Stimulated activated CD4-positive, alpha-beta T cell treated with anti-CD3 and anti-CD28 coated beads, Interleukin-4, amount 100 ng/mL, for 1 hour (primary cell): ENCODE results near the gene ADAMTS2.
"Not testable (repeated sequence)": the region's sequence is repeated elsewhere in the genome, so short reads cannot be mapped to it uniquely, and the experiment has no call there.

Experiments
- DNase-seq: peaks from one replicate; pipeline ENCODE4 v3.0.0-alpha.2; 2020

Gene ADAMTS2

DNA sequence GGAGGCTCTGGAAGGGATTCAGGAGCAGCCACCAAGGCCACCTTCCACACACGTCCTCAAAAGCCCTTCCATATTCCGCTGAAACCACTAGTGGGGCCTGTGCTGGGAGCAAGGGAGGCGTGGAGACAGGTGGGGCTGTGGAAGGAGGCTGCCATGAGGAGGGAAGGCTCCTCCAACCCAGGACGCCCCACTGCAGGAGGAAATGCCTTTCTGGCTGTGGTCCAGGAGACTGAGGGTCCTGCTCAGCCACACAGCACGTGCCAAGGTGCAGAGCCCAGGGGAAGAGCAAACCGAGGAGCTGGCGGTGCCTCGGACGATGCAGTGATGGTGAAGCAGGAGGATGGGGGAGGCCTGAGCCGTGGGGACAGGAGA lies 49.5 kb downstream of the ADAMTS2 start:
- no peak for DNase-seq

DNA sequence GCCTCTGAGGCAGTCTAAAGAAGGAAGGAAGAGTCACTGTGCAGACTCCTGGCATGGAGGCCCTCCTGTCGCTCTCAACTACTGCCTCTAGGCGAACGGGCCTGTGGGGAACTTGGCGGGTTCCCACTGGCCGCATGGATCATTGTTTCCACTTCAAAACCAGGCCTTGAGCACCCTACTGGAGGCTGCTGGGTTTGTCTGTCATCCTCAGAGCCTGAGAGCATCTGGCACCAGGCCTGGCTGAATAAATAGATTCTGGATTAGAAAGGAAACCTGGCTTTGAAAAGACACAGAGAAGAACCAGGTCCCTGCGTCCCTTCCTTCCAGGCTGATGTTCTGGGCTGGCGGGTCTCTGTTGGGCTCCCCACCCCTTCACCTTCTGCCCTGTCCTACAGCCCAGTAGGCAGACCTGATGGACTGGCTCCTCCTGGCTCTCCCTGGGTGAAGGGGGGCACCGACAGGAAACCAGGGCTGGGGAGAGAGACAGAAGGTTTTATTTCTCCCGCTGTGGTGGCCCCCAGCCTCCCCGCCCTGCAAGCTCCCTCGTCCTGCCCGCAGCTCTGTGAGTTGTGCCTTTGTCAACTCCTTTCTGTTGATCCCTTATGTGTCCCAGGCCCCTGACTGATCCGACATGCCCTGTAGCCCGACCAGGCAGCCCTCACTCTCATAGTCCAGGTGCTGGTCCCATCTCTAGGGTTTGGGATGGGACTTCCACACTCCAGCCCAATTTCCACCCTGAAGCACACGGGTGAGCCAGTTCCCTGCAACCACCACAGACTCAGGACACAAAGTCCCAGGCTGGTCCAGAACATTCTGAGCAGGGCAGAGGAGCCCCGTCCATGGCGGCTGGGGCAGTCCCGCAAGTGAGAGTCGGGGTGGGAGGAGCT lies 50.1 kb downstream of the ADAMTS2 start:
- no peak for DNase-seq

DNA sequence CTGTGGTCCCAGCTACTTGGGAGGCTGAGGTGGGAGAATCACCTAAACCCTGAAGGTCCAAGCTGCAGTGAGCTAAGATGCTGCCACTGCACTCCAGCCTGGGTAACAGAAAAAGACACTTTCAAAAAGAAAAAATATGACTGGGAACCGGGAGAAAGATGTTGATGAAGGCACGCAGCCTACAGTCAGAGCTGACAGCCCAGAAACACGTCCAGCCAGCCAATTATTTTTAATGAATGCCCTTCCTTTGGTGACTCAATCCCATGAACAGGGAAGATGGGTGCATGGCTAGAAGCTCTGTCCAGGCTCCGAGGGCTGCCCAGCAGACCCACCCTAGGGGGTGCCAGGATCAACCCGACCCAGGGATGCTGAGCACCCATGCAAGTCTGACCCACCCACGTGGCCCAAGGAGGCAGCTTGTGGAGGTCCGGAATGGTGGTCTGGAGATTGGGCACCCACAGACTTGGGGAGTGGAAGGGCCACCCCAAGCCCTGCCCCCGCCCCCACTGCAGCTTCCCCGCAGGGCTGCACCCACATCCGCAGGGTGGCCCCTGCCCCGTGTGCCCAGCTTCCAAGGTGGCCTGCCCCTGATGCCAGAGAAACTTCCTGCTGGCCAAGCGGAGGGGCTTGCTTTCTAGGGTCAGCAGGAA lies 51.0 kb downstream of the ADAMTS2 start:
- DNase-seq, result no peak

DNA sequence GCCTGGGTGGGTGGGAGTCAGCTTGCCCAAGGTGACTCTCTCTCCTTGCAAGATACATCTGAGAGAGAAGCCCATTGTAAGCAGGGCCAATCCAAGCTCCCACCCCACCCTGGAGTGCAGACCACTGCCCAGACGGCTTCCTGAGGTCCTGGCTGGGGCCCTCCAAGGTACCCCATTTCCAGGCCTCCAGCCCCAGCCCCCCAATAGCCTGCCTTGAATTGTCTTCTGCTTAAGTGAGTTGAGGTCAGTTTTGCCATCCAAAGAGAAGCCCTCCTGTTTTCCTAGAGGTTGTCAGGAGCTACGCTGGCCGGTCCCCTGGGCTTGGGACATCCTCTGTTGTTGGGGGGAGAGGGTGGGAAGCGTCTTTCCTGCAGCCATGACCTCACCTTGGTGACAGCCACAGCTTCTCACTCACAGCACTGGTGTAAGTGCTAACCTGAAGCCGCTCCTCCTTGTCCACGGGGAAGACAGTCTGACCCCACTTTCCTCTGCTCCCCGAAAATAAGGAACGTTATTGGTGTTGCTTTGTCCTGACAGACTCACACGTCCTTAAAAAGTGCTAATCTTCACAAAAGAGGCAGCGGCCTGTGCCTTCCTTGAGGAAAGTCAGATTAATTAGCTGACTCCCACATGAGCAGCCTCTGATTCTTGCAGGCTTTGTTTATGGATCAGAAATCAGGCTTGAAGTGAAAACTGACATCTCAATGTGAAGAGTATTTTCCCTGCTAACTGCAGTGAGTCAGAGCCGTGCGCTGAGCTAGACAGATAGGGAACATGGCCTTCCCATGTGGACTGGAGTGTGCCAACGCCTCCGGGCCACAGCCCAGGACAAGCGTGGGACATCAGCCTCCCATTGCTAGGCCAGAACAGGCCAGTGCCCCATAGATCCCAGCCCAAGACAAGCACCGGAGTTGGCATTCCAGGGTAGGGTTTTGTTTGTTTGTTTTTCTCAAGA lies 52.3 kb downstream of the ADAMTS2 start:
- no peak for DNase-seq

DNA sequence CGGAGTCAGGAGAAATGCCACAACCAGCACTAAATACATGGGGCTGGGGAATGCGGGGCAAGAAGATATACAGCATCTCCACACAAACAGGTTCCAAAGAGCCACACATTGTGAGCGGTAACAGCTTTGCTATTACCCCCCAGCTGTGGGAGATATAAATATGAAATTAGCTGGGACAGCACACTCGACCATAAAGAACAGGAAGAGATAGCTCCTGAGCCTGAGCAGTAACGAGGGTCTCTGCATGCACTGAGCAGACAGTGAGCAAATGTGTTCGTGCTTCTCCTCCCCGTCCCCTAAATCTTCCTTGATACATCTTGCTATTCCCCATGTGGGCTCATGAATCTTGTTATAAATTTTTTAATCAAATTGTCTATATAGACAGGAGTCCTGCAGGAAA lies 53.1 kb downstream of the ADAMTS2 start:
- DNase-seq, result no peak

DNA sequence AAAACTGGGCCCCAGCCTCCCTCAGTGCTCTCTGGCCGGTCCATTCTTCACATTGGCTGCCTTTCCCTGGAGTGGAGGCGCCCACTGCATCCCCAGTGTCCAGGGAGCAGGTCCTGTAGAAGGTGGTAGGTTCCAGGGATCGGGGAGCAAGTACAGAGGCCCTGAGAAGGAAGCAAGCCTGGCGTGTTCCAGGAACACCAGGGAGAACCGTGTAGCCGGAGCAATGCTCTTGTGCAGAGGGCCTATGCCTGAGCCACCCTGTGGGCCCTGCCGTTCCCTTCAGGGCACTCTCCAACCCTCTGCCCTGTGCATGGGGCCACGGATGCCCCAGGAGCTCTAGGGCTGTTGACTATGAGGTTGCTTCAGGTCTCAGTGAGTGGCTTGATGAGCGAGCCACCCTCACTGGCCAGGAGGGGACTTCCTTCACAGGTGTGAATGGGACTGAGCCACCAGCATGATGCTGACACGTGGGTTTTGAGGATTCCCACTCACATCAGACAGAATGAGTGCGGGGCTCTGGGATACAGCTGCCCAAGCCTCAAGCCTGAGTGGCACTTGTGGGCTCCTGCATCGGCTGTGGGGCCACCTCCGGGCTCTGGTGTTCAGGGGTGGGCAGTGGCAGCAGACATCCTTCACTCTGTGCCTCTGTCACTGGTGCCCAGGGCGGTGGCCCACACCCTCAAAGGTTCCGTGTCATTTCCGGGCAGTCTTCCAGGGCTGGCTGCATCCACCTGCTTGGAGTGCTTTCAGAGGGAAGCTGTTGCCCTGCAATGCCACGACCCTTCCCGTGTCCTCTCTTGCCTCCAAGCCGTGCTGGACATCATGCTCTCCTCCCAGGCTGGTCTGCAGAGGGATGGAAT lies 54.4 kb downstream of the ADAMTS2 start:
- no peak for DNase-seq

DNA sequence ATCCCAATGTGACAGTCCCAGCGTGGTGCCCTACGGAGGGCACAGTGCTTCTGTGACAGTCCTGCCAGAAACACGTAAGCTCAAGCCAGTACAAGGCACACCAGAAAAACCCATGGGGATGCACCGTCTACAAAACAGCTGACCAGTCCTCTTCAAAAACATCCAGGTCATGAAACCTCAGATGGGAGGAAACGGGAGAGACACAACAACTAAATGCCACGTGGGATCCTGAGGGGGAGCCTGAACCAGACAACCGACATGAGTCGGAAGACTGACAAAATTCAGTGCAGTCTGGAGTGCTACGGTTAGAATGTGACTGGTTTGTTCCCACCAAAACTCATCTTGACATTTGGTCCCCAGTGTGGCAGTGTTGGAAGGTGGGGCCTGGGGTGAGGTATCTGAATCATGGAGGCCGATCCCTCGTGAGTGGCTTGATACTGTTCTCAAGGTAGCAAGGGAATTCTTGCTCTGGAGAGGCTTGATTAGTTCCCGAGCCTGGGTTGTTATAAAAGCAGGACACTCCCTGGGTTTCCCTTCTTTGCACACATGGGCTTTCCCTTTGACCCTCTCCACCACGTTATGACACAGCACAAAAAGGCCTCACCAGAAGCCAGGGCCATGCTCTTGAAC lies 55.4 kb downstream of the ADAMTS2 start:
- no peak for DNase-seq

DNA sequence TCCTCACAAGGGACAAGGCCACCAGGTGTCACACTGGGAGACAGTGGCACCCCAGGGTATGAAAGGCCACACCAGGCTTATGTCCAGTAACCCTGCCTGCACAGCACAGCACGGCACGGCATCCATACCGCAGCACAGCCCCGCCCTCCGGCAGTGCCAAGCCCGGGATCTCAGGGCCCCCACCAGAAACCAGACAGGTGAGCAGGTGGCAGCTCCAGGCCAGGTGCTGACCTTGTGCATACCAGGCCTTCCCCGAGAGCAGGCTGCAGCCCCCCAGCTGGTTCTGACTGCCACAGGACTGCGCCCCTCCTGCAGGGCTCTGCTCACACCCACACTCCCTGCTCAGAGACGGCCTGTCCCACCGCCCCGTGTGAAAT lies 56.5 kb downstream of the ADAMTS2 start:
- DNase-seq, result no peak

DNA sequence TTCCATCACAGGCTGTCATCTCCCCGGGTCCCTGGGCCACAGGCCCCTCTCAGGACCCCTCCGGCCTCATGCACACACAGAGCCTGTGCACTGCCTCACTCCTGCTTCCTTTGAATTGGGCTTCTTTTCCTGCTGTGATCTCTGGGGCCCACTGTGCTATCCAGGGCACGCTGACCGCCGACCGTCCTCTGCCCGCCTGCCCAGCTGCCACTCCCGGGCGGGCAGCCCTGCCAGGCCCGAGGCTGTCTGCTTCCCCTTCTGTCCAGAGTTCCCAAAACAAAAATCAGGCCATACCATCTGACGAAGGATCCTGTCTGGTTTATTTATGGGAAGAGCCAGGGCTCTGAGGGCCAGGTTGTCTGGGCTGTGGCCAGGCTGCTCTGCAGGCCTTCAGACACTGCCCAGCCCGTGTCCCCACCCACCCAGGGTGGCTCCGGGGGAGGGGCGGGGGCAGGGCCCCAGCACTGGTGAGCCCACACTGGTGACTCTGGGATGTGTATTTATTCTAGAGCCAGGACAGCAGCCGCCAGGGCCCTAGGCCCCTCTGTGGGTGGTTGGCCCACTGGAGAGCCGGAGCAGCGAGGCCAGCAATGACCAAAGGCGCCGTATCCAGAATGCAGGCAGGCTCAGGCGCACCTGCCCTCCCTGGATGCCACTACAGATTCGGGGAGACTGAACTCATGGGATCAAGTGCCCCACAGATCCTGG lies 57.0 kb downstream of the ADAMTS2 start:
- DNase-seq, result no peak

DNA sequence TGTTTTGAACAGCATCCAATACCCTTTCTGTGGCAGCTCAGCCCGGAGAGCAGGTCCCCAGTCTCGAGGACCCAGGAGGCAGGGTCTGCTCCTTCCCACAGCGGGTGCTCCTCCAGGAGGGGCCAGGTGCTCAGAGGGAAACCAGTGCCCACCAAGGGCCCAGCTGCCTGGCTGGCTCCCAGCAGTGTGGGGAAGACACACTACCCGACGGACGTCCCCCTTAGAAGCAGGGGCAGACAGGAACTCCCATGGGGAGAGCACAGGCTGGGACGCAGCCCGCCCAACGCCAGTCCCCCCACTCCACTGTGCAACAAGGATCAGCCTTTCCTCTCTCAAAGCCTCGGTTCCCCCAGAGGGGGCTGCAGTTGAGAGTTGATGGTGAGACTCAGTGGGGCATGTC lies 57.6 kb downstream of the ADAMTS2 start:
- DNase-seq, result no peak

DNA sequence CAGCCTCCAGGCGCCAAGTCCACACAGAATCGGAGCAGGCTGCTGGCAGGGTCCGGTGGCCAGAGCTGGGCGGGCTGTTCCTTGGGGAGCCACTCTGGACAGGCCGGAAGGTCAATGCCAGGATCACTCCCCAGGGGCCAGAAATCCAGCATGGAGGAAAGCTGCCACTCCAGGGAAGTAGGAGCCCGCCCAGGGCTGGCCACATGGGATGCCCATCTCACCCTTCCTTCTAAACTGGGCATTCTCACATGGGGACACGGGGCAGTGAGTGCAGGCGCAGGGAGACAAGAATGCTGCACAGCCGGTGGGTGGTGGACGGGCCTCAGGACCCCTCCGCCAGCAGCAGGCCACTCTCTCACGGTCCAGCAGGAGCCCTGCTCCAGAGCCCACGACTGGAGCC lies 58.2 kb downstream of the ADAMTS2 start:
- no peak for DNase-seq

DNA sequence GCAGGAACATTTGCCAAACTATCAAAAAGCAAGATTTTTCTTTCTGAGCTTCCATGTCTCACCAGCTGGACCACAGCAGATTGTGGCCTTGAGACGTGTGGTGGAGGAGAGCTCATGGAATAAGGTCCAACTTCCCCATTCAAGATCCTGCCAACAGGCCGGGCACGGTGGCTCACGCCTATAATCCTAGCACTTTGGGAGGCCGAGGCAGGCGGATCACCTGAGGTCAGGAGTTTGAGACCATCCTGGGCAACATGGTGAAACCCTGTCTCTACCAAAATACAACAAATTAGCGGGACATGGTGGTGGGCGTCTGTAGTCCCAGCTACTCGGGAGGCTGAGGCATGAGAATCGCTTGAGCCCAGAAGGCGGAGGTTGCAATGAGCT lies 59.5 kb downstream of the ADAMTS2 start:
- DNase-seq, result not testable (repeated sequence)

DNA sequence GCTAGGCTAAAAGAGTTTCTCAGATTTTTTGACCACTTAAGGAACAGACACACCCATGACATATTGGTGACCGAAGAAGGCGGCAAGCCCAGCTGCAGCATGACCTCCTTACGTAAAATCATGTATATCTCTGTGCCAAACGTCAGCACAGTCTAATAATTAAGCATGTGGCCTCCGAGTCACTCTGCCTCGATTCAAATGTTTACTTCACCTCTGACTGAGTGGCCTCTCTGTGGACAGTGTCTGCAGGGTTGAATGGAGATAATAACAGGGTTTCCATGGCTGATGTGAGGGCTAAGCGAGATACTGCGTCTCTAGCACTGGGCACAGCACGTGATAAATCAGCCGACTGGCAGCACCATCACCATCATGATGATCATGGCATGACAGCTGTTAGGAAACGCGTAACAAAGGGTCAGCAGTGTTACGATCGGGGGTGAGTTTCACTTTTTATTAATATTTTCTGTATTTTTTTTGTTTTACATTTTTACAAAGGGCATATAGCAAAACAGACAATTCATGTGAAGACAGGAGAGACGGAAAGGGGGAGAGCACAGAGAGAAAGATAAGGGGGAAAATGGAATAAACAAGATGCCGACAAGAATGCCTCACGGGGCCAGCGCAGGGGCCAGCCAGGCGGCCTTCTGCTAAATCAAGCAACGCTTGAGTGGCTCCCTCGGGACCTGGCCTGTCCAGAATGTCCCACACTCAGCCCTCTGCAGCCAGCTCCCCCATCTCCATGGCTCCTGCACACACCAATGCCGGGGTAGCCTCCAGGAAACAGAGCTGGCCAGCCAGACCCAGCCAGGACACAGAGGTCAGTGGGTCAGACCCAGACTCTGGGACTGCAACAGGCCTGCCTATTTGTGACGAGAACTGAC lies 60.3 kb downstream of the ADAMTS2 start:
- DNase-seq, result no peak

DNA sequence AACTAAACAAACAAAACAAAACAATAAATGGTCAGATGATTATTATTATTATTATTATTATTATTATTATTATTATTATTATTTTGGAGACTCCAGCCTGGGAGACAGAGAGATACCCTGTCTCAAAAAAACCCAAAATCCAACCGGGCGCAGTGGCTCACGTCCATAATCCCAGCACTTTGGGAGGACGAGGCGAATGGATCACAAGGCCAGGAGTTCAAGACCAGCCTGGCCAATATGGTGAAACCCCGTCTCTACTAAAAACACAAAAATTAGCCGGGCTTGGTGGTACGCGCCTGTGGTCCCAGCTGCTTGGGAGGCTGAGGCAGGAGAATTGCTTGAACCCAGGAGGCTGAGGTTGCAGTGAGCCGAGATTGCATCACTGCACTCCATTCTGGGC lies 61.4 kb downstream of the ADAMTS2 start:
- not testable (repeated sequence) for DNase-seq

DNA sequence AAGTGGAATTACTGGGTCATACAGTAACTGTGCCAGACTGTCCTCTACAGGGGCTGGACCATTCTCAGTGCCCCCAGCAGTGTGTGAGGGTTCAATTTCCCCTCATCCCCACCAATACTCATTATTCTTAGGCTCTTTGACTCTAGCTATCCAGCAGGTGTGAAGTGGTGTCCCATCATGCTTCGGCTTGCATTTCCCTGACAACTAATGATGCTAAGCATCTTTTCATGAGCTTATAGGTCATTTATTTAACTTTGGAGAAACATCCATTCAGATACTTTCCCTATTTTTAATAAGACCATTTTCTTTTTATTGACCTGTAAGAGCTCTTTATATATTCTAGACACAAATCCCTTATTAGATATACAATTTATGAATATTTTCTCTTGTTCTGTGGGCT lies 63.6 kb downstream of the ADAMTS2 start:
- no peak for DNase-seq

DNA sequence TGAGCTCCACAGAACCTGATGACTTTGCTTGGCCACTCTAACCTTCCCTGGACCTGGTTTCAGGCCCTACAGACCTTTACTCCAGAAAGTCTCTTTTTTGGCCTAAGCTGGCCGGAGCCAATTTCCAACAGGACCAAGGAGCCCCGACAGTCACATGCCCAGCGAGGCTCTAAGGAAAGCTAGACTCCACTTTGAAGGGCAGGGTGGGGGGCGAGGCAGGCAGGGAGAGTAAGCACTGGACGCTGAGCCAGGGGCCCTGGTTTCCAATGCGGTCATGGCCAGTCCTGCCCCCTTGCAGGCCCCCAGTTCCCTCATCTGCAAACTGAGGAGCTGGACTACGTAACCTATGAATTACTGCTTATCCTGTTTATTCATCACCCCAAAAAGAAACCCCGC lies 65.2 kb downstream of the ADAMTS2 start:
- no peak for DNase-seq

DNA sequence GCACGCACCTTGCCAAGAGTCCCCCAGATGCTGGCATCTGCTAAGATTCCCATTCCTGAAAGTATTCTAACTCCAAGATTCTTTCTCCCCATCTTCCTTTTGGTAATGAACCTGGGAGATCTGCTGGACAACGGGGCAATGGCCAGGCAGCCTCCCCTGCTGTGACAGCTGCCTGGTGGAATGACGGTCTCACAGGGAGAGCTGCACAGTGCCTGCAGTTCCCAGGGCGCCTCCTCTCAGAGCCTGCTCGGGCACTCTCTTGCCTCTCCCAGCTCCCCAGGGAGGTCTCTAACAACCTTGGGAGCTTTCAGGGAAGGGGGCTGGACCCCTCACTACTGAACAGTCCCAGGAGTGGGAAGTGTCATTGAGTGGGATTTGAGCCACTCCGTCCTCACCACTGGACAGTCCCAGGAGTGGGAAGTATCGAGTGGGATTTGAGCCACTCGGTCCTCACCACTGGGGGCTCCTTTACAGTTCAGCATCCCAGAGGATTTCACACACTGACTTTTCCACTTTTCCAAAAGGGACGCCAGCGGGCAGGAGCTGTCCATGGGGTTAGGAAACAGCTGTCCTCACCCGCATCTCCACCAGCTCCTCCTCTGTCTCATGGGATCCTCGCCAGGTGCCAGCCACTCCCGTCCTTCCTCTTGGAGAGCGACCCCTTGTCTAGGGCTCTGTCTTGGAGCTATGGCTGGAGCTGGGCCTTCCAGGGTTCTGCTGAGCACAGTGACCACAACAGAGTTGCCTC lies 65.7 kb downstream of the ADAMTS2 start:
- DNase-seq, result no peak

DNA sequence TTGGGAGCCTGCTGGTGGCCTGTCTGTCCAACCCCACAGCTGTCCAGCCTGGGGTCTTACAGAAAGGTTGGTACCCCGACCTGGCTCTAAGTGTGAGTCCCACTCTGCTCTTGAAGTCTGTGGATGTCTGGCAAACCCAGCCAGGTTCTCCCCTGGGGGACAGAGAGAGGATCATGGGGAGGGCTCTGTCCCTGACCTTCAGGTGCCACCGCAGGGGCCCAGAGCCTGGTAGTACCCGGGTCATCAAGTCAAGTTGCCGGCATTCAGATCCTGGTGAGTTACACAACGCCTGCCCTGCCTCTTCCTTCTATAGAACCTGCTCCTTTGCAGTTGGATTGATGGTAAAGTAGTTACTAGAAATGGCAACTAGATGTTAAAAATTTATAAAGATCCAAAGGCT lies 66.7 kb downstream of the ADAMTS2 start:
- DNase-seq, result no peak

DNA sequence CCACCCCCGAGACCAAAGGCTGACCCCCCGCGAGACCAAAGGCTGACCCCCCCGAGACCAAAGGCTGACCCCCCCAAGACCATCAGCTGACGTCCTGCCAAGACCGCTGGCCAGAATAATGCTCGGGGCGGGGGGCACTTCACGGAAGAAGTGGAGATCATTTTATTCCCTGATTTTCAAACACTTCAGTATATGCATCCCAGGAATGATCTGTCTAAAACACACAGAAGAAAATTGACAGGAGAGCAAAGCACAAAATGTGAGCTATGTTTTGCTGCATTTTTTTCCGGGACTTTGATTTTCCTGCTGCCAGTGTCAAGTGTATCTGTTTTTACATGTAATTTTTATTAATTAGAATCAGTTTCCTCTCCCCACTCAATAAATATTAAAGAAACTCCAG lies 67.1 kb downstream of the ADAMTS2 start:
- no peak for DNase-seq
